T-cell (primary cell): ENCODE results near the gene ZSWIM7. TPM values are rescaled to one million over a fixed set of nuclear protein-coding genes. Genes with fewer than 3 reads are reported as not detected.

Source experiments
- ATAC-seq, 4 experiments: fragments of 200-7000 bp in 3 of 4; fragments of 150-1000 bp in 1 of 4; cut with Tn5 transposase; replicated peaks in 1 of 4; 1 replicate in 3 of 4; 2 replicates in 1 of 4; pipeline ENCODE4 v1.10.0; 2021; ENCODE audit warnings: moderate library complexity in 3 of 4, mild to moderate bottlenecking in 2 of 4, moderate number of reproducible peaks in 1 of 4
- CTCF ChIA-PET, 2 donors: fragments of 300-600 bp; sonication (Branson Sonifier 250); formaldehyde crosslinking; loops; one replicate each; lab custom pipeline; 2022; ENCODE audit warnings: antibody characterized with exemption in 2 of 2; lab: Charles Lee
- POLR2A ChIA-PET, 2 donors: fragments of 300-600 bp; sonication (Branson Sonifier 250); formaldehyde crosslinking; loops; one replicate each; lab custom pipeline; 2022; ENCODE audit warnings: antibody characterized with exemption in 2 of 2; lab: Charles Lee
- DNase-seq, 35 experiments: peaks; one replicate each; pipeline versions ENCODE4 v3.0.0 to v3.0.0-alpha.2; 2013 to 2023
- H3K27ac ChIP-seq: one replicate; pipeline ENCODE4 v1.5.1; 2013; ENCODE audit warnings: low read length
- H3K27me3 ChIP-seq, 2 experiments: replicated peaks in 1 of 2; 1 replicate in 1 of 2; 2 replicates in 1 of 2; pipeline versions ENCODE4 v1.6.1 to v1.7.0; 2013; ENCODE audit warnings: low read length in 1 of 2, mixed read lengths in 1 of 2; ENCODE audit not compliant: control insufficient read depth in 2 of 2, insufficient read depth in 2 of 2; ENCODE audit errors: extremely low read depth in 1 of 2
- H3K36me3 ChIP-seq, 2 donors: 1 replicate in 1 of 2; 2 replicates in 1 of 2; pipeline versions ENCODE4 v1.6.1 to v1.7.0; 2013; ENCODE audit warnings: low read length in 1 of 2; ENCODE audit not compliant: control insufficient read depth in 2 of 2, insufficient read depth in 1 of 2; ENCODE audit errors: extremely low read depth in 1 of 2
- H3K4me1 ChIP-seq, 2 experiments: 1 replicate in 1 of 2; 2 replicates in 1 of 2; pipeline versions ENCODE4 v1.6.1 to v1.7.0; 2013; ENCODE audit warnings: low read length in 2 of 2, mixed read lengths in 1 of 2; ENCODE audit not compliant: insufficient read depth in 2 of 2, control insufficient read depth in 1 of 2; ENCODE audit errors: extremely low read depth in 1 of 2
- H3K4me3 ChIP-seq, 2 donors: 1 replicate in 1 of 2; 2 replicates in 1 of 2; pipeline versions ENCODE4 v1.5.1 to v1.7.0; 2013; ENCODE audit warnings: mild to moderate bottlenecking in 2 of 2, low read length in 1 of 2, moderate library complexity in 1 of 2; ENCODE audit not compliant: control insufficient read depth in 1 of 2; ENCODE audit errors: extremely low read depth in 1 of 2
- H3K9me3 ChIP-seq: 2 replicates; pipeline ENCODE4 v1.7.0; 2013
- H3K27ac Mint-ChIP-seq, 2 donors: one replicate each; pipeline ENCODE4 v1.8.0; 2020 to 2021; ENCODE audit warnings: mild to moderate bottlenecking in 2 of 2, mixed read lengths in 2 of 2
- H3K27me3 Mint-ChIP-seq, 2 donors: one replicate each; pipeline ENCODE4 v1.8.0; 2021 to 2022; ENCODE audit warnings: mixed read lengths in 2 of 2
- H3K36me3 Mint-ChIP-seq: one replicate; pipeline ENCODE4 v1.8.0; 2021; ENCODE audit warnings: mixed read lengths
- H3K4me1 Mint-ChIP-seq, 3 donors: one replicate each; pipeline ENCODE4 v1.8.0; 2020 to 2022; ENCODE audit warnings: mixed read lengths in 3 of 3, mild to moderate bottlenecking in 1 of 3
- H3K4me3 Mint-ChIP-seq, 3 donors: one replicate each; pipeline ENCODE4 v1.8.0; 2020 to 2022; ENCODE audit warnings: mild to moderate bottlenecking in 3 of 3, mixed read lengths in 3 of 3, moderate library complexity in 3 of 3
- H3K9me3 Mint-ChIP-seq, 3 donors: one replicate each; pipeline ENCODE4 v1.8.0; 2020 to 2022; ENCODE audit warnings: mixed read lengths in 3 of 3
- WGBS: methylation state at CpG from one replicate; pipeline ENCODE4 v1.1.5; 2013; ENCODE audit warnings: missing lambda C conversion rate; ENCODE audit not compliant: insufficient coverage; 5-methylcytosine and 5-hydroxymethylcytosine counted together
- total RNA-seq, 35 experiments: library from RNA in 6 of 35; stranded (reverse) in 6 of 35; fragments of 120-200 nt in 1 of 35; gene quantifications; one replicate each; pipeline versions ENCODE4 v1.2.1 to v1.2.4 and lab custom pipeline; 2013 to 2026

Gene ZSWIM7
- total RNA-seq, 5 donors from 2014 or later (not counting 1 experiment from before 2014, with no cell fraction given): 18.1 to 28.7 (median 22.8) TPM

GRCh38 chr17:15967706-15968399 lies 31.7 kb downstream of the ZSWIM7 start:
- DNase-seq: no peak
- peaks cover 0 to 4% of the 10 kb centered on the region in 2 donors for H3K27me3 Mint-ChIP-seq

GRCh38 chr17:15966879-15967248 lies 32.6 kb downstream of the ZSWIM7 start:
- CTCF ChIA-PET: no interaction called here
- H3K4me3 Mint-ChIP-seq: peak overlapping the region in 2 of 3 donors; percentile 2 to 82
- POLR2A ChIA-PET: no interaction called here
- no peak overlapping the region for H3K27ac ChIP-seq
- H3K9me3 ChIP-seq: no peaks in the 10 kb centered on the region
- DNase-seq (no peak), ATAC-seq (peak in 1 of 4 experiments; percentile 33)
- peaks cover 0 to 23% of the 10 kb centered on the region in 2 experiments for H3K27me3 ChIP-seq
- H3K4me1 ChIP-seq: peaks cover 9 to 16% of the 10 kb centered on the region in 2 experiments
- no peaks in the 10 kb centered on the region for H3K36me3 Mint-ChIP-seq
- WGBS: 74% methylated on average over 11 of the region's 11 CpGs
- H3K4me1 Mint-ChIP-seq: peaks cover 4 to 35% (median 21%) of the 10 kb centered on the region in 3 donors
- peaks cover 0 to 4% of the 10 kb centered on the region in 2 donors for H3K27me3 Mint-ChIP-seq
- H3K27ac Mint-ChIP-seq: peak overlapping the region in 1 of 2 donors; percentile 88
- peak overlapping the region in 1 of 2 donors; percentile 25 for H3K4me3 ChIP-seq
- H3K36me3 ChIP-seq: no peaks in the 10 kb centered on the region
- H3K9me3 Mint-ChIP-seq: no peaks in the 10 kb centered on the region

More at GRCh38 chr17:15967706-15968399, 31.7 kb downstream of the ZSWIM7 start:
- Mint-ChIP-seq H3K4me3 (no peak overlapping the region), H3K27ac (peak overlapping the region in 1 of 2 donors; percentile 16), H3K9me3 (no peaks in the 10 kb centered on the region), H3K36me3 (no peaks in the 10 kb centered on the region), H3K4me1 (peaks cover 4 to 35% (median 21%) of the 10 kb centered on the region in 3 donors)
- POLR2A ChIA-PET: interaction anchor here in 1 of 2 donors (0.6 kb wide), 1 partner anchor 29 kb away, joined by 4 read pairs; no protein-coding TSS in a partner anchor
- H3K4me1 ChIP-seq: peaks cover 9 to 16% of the 10 kb centered on the region in 2 experiments
- WGBS: 95% methylated on average over 7 of the region's 11 CpGs
- no peak for ATAC-seq
- CTCF ChIA-PET: interaction anchor here in 1 of 2 donors (0.5 kb wide), 1 partner anchor 29 kb away, joined by 3 read pairs; no protein-coding TSS in a partner anchor
- H3K27ac ChIP-seq: no peak overlapping the region
- H3K27me3 ChIP-seq: peaks cover 0 to 23% of the 10 kb centered on the region in 2 experiments
- H3K4me3 ChIP-seq: no peak overlapping the region
- no peaks in the 10 kb centered on the region for H3K36me3 ChIP-seq
- no peaks in the 10 kb centered on the region for H3K9me3 ChIP-seq

- peaks cover 4 to 35% (median 21%) of the 10 kb centered on the region in 3 donors for H3K4me1 Mint-ChIP-seq
- Histone ChIP-seq H3K9me3 (no peaks in the 10 kb centered on the region), H3K4me1 (peaks cover 9 to 16% of the 10 kb centered on the region in 2 experiments), H3K27me3 (peaks cover 0 to 23% of the 10 kb centered on the region in 2 experiments), H3K36me3 (no peaks in the 10 kb centered on the region), H3K27ac (no peak overlapping the region), H3K4me3 (peak overlapping the region in 1 of 2 donors; percentile 25)
- no peaks in the 10 kb centered on the region for H3K36me3 Mint-ChIP-seq
- POLR2A ChIA-PET: no interaction called here
- H3K9me3 Mint-ChIP-seq: no peaks in the 10 kb centered on the region
- H3K27ac Mint-ChIP-seq: peak overlapping the region in 1 of 2 donors; percentile 88
- ATAC-seq (peak; percentile 15 to 48 (median 44)), DNase-seq (peak in 1 of 35 experiments; percentile 15)
- WGBS: 69% methylated on average over 8 of the region's 13 CpGs
- H3K4me3 Mint-ChIP-seq: peak overlapping the region in 2 of 3 donors; percentile 2 to 82
- CTCF ChIA-PET: no interaction called here
- peaks cover 0 to 4% of the 10 kb centered on the region in 2 donors for H3K27me3 Mint-ChIP-seq
Observed at GRCh38 chr17:15966183-15966878, 33.2 kb downstream of the ZSWIM7 start.

- no peak for DNase-seq
- Mint-ChIP-seq H3K9me3 (no peaks in the 10 kb centered on the region), H3K4me3 (peak overlapping the region in 1 of 3 donors; percentile 82), H3K27ac (peak overlapping the region in 1 of 2 donors; percentile 88), H3K36me3 (no peaks in the 10 kb centered on the region), H3K4me1 (peaks cover 4 to 35% (median 21%) of the 10 kb centered on the region in 3 donors), H3K27me3 (peaks cover 0 to 4% of the 10 kb centered on the region in 2 donors)
- Histone ChIP-seq H3K36me3 (no peaks in the 10 kb centered on the region), H3K27me3 (peaks cover 0 to 23% of the 10 kb centered on the region in 2 experiments), H3K27ac (no peak overlapping the region), H3K4me1 (peaks cover 9 to 16% of the 10 kb centered on the region in 2 experiments), H3K4me3 (no peak overlapping the region), H3K9me3 (no peaks in the 10 kb centered on the region)
- POLR2A ChIA-PET: no interaction called here
- CTCF ChIA-PET: no interaction called here
- WGBS: 71% methylated on average over 6 of the region's 6 CpGs
- ATAC-seq: peak in 2 of 4 experiments; percentile 12 to 28
Observed at GRCh38 chr17:15965528-15965927, 34.0 kb downstream of the ZSWIM7 start.

- H3K4me3 Mint-ChIP-seq: no peak overlapping the region
- ChIA-PET POLR2A (no interaction called here), CTCF (no interaction called here)
- H3K36me3 ChIP-seq: no peaks in the 10 kb centered on the region
- ATAC-seq (no peak), DNase-seq (no peak)
- no peaks in the 10 kb centered on the region for H3K36me3 Mint-ChIP-seq
- no peaks in the 10 kb centered on the region for H3K9me3 Mint-ChIP-seq
- WGBS: 95% methylated on average over 2 of the region's 4 CpGs
- no peak overlapping the region for H3K27ac Mint-ChIP-seq
- peaks cover 16 to 39% (median 33%) of the 10 kb centered on the region in 3 donors for H3K4me1 Mint-ChIP-seq
- no peaks in the 10 kb centered on the region for H3K9me3 ChIP-seq
- peaks cover 9 to 23% of the 10 kb centered on the region in 2 experiments for H3K4me1 ChIP-seq
- H3K4me3 ChIP-seq: no peak overlapping the region
- no peak overlapping the region for H3K27ac ChIP-seq
- peaks cover 0 to 4% of the 10 kb centered on the region in 2 donors for H3K27me3 Mint-ChIP-seq
- H3K27me3 ChIP-seq: peaks cover 0 to 20% of the 10 kb centered on the region in 2 experiments
Observed at GRCh38 chr17:15963670-15964110, 35.8 kb downstream of the ZSWIM7 start.

- peaks cover 0 to 9% of the 10 kb centered on the region in 2 experiments for H3K27me3 ChIP-seq
- peaks cover 0 to 11% of the 10 kb centered on the region in 2 experiments for H3K4me1 ChIP-seq
- no peak overlapping the region for H3K4me3 ChIP-seq
- Mint-ChIP-seq H3K27me3 (no peaks in the 10 kb centered on the region), H3K27ac (peak overlapping the region in 1 of 2 donors; percentile 83), H3K36me3 (no peaks in the 10 kb centered on the region), H3K4me3 (no peak overlapping the region), H3K9me3 (no peaks in the 10 kb centered on the region), H3K4me1 (peaks cover 12 to 21% (median 18%) of the 10 kb centered on the region in 3 donors)
- WGBS: 96% methylated on average over 4 of the region's 4 CpGs
- ATAC-seq (no peak), DNase-seq (no peak)
- POLR2A ChIA-PET: no interaction called here
- no peak overlapping the region for H3K27ac ChIP-seq
- CTCF ChIA-PET: no interaction called here
- no peaks in the 10 kb centered on the region for H3K9me3 ChIP-seq
- no peaks in the 10 kb centered on the region for H3K36me3 ChIP-seq
Observed at GRCh38 chr17:15958484-15958854, 41.0 kb downstream of the ZSWIM7 start.
